GM19035 (cell line): ENCODE results near the gene UBQLNL.

Source experiments
- ATAC-seq: cut with Tn5 transposase; IDR thresholded peaks from one replicate; pipeline ENCODE4 v1.9.1; 2021; ENCODE audit not compliant: unreplicated experiment

The UBQLNL gene, protein sequence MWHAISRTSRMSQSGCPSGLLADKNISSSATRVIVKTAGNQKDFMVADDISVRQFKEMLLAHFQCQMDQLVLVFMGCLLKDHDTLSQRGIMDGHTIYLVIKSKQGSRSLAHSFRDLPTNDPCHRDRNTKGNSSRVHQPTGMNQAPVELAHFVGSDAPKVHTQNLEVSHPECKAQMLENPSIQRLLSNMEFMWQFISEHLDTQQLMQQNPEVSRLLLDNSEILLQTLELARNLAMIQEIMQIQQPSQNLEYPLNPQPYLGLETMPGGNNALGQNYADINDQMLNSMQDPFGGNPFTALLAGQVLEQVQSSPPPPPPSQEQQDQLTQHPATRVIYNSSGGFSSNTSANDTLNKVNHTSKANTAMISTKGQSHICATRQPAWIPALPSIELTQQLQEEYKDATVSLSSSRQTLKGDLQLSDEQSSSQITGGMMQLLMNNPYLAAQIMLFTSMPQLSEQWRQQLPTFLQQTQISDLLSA

DNA sequence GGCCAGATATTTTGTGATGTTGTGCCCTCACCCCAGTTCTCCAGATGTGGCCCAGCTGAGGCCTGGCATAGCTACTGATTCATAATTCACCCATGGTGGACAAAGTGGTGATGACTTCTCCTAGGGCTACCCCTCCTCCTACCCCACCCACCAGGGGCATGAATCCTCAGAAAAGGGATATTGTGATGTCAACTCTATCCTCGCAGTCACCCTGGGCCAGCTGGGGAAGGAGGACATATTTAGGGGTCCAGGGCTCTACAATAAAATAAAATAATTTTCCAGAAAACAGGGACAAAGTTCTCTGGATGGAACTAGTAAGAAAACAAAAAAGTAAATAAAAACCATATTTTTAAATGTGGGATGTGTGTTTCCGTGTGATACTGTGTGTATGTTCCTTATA, at the start of gene UBQLNL:
TSS of gene UBQLNL (minus strand) at position 101 of the 400 bp plus-strand sequence. CDS start 258 bp downstream, outside the sequence.
- ATAC-seq: no peak

- ATAC-seq: no peak
Measured at GRCh38 chr11:5564259-5565019, 47.9 kb upstream of the UBQLNL start.

DNA sequence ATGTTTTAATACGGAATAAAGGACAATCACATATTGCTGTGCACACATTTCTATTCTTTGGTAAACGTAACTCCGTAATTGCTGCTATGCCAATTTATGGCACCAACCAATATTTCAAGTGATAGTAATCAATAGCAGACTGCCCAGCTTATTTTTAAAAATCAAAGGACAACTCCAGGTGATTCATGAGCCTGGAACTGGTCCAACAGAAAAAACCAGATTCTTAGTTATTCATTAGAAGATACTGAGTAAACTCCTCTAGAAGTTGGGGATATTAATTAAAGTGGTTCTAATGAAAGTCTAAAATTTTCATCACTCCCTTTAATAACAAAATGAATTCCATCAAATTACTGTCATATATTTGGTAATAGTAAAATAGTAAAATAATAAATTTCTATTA, 41.3 kb upstream of the UBQLNL start:
- no peak for ATAC-seq

DNA sequence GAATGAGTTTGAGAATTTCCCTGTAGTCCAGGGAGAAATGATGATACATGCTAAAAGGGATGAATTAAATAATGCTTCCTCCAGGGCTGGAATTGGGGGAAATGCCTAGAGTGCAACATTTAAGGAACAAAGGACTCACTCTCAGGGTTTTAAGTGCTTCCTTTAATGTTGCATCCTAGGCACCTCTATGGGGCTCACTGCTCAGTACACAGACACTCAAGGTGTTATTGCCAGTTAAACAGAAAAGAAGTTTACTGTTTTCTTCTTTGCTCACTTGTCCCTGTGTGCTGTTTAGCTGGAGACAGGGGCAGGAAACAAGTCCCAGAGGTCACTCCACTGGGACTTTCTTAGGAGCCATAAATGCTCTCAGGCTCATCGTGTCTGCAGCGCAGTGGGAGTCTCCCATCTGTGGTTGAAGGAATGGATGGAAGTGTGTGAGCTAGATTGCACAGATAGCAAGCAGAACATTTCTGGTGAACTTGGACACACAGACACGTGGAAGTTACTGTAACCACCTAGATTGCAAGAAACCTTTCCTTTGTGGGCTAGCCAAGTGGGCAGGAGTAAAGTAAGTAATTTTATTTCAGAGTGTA, 40.2 kb upstream of the UBQLNL start:
- ATAC-seq: no peak

GRCh38 chr11:5553343-5553742, 36.8 kb upstream of the UBQLNL start:
- ATAC-seq: no peak

DNA sequence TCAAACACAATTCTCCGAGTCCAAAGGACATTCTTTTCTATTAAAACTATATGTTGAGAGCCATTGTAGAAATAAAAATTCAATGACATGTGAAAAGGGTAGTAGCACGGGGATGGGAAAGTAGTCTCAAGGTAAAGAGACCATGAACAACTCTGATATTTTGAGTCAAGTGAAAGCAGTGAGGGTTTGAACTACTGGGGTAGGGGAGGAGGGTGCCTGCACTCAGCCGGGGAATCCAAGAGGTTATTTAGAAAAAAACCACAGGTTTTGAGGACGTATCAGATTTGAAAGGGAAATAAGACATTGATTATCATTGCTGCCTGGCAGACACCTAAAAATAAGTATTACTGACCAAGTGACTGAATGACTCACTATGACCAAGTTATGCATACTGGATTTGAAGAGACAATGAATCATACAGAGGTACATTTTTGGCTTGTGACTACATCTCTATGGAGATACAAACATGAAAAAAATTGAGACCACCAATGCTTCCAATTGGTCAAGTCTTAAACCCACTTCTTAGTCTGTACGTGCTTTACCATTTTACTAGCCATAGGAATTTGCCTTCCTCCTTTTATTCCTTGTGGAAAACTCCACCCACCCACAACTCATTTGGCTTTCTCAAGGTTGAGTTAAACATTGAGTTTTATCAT, 34.1 kb upstream of the UBQLNL start:
- ATAC-seq: peak; percentile 60

DNA sequence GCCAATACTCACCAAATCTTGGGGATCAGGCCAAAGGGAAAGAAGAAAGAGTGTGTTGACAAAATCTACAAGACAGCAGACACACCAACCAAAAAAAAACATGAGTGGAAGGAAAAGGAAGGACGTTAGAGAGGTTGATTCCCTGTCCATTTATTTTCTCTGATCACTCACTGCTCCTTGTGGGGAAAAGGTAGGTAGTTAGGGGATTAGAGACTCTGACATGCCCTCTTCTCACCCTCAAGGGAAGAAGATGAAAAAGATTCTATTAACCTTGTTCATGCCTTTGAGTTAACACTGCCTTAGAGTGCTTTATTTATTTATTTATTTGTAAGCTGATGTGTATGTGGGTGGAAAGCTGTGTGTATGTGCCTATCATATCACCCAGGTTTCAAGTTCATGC, 31.9 kb upstream of the UBQLNL start, which contains the start of gene OR52H1:
TSS of gene OR52H1 (minus strand) at position 101 of the 400 bp plus-strand sequence. CDS start 3,035 bp downstream, outside the sequence.
- no peak for ATAC-seq

DNA sequence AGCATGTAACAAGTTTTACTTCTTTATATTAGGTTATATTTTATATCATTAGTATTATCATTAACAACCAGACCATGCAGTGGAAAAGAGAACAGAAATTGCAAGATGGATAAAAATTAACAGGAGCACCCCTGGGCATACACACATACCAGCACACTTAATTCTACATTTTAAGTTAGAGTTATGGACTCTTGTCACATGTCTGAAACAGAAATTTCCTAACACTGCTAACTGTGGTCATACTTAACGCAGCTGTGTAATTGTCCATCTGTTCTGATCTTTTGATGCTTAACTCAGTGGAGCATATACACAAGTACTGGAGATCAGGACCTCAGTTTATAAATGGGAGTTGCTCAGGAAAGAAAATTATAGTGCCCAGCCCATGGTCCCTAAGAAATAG, 31.5 kb upstream of the UBQLNL start:
- no peak for ATAC-seq

DNA sequence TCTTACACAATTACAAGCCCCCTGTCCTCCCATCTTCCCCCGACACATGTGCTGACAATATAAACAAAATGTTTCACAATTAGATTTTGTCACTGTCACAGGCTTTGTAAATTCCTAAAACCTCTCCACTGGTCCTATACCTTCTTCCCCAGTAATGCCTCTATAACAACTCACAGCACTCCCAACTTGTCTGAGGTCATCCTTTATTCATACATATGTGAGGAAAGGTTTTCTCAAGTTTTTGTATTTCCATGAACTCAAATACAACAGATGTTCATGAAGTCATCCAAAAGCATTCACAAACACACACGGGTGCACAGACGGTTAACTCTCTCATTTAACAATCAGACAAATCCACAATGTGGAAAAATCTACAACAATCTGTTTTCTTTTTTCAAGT, 30.0 kb upstream of the UBQLNL start:
- no peak for ATAC-seq

GRCh38 chr11:5541427-5541826, 24.9 kb upstream of the UBQLNL start:
- no peak for ATAC-seq

DNA sequence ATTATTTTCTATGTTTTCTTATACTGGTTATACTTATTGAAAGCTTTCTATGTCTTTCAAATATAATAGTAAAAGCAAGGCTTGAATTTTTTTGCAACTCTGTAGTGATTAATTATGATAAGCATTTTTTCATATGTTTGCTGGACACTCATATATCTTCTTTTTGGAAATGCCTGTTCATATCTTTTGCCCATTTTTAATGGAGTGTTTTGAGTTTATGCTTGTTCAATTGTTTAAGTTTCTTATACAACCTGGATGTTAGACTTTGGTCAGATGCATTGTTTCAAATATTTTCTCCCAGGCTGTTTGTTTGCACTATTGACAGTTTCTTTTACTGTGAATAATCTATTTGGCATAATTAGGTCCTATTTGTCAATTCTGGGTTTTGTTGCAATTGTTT, 20.0 kb upstream of the UBQLNL start:
- no peak for ATAC-seq

GRCh38 chr11:5534046-5534445, 17.5 kb upstream of the UBQLNL start:
- no peak for ATAC-seq

DNA sequence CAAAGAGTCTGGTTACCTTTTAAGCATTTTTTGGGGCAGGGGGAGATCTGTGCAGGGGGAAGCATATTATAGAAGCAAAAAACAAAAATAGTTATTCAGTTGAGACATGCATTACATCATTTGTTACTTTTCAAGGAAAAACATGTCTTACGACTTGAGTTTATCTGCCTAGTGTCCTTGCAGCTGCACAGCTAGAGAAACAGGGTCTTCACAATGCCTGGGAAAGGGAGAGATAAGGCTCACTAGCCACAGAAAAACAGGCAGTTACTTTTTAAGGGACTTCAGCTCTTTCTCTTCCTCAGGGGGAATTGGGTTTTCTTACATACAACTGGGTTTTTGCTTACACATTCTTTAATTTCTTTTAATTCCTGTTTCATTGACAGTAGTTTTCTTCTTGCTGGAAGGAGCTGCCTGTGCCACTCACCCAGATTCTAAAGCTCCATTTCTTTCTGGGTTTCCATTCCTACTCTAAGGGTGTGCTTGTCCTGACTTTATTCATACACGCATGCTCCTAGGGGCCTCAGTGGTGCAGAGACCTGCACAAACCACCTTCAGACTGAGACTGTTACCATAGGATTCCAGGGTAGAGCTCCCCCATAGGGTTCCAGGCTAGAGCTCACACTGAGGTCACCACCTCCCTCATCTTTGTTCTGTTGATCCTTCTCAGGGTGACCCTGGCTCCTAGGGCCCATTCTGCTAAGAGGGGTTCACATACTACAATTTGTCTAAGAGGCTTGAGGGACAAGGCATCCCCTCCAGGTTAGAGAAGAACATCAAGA, 14.7 kb upstream of the UBQLNL start:
- ATAC-seq: no peak

DNA sequence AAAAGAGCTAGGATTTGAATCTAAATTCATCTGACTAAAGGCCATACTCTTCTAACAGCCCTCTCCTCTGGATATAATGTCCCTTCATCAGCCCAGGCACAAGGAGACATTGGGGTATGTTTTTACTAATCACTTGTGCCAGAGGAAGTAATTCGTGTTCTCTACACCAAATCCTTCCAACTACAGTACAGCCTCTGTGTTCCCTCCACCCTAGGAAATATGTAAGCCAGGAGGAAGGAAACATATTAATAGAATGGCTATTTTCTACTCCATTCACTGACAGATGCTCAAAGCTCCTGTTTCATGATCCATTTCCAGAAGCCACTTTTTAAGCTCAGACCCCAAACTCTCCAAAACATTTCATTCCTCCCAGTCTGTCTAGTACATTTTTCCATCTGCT, 12.0 kb upstream of the UBQLNL start:
- ATAC-seq: no peak

DNA sequence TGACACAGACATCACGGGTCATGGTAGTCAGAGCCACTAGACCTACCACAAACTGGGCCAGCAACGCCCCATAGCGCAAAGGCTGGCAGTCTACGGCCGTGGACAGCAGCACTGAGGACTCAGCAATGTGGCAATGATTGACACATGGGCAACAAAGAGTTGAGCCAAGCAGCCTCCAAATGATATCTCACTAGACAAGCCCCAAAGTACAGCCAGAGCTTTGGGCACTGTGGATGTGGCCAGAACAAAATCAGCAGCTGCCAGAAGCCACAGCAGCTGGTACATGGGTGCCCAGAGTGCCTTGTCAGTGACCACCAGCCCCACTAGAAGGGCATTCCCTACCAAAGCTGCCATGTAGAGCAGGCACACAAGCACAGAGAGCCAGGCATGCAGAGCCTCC, 11.2 kb upstream of the UBQLNL start:
- ATAC-seq: no peak

- ATAC-seq: no peak
Measured at GRCh38 chr11:5524756-5525155, 8.3 kb upstream of the UBQLNL start.

DNA sequence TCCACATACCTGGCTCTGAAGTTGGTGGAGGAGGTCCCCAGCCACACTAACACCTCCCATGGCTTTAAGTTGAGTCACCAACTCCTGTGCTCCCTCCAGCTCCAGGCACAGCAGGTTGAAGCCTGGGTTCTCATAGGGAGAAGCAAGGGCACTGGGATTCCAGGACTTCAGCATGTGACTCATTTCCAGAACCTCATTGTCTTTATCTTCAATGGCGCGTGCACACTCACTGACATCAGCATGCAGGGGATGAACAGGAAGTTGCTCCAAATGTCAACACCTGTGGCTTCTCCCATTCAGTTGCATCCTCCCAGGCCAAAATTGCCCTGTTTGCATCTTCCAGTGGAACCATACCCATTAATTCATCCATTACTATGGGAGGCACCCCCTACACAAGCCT, 5.8 kb upstream of the UBQLNL start:
- no peak for ATAC-seq

DNA sequence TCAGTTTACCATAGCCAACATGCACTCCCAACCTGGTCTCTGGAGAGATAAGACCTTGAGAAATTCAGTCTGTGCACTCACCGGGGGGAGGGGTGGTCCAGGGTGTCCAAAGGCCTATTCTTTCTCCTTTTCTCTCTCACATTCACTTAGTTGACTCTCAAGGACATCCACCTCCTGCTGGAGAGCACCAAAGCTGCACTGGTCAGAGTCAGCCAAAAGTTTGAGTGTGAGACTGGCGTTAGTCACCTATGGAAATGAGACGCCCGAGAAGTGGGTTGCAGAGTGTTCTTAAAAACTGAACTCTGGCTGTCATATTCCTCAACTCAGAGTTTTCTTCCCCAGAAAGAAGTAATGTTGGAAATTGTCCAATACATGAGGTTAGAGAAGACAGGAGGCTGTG, 5.0 kb upstream of the UBQLNL start:
- no peak for ATAC-seq

DNA sequence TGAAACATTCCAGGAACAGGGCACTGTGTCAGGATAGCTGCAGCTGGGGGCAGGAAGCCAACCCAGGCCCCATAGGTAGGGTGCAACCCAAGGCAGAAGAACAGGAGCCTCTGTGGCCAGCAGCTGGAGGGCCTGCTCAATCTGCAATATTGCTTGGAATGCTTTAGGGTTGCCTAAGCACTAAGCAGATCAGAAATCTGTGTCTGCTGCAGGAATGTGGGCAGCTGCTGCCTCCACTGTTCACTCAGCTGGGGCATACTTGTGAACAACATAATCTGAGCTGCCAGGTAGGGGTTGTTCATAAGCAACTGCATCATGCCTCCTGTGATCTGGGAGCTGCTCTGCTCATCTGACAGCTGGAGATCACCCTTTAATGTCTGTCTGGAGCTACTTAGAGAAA, 1.7 kb downstream of the UBQLNL start:
- no peak for ATAC-seq

GRCh38 chr11:5509803-5510202, 6.7 kb downstream of the UBQLNL start, which contains the start of gene UBQLN3:
Gene UBQLN3 (minus strand): TSS chr11:5509957. CDS start chr11:5509558, 399 bp downstream.
- ATAC-seq: no peak
